ENCODE measurements around the gene HPCAL1.

The HPCAL1 gene

GRCh38 chr2:10325278-10326145 is 22.8 kb downstream of the HPCAL1 start:
- no peak for DNase-seq

- DNase-seq: no peak
Measured at GRCh38 chr2:10326151-10326616, 23.5 kb downstream of the HPCAL1 start.

- DNase-seq: no peak
Measured at GRCh38 chr2:10326707-10327594, 24.2 kb downstream of the HPCAL1 start.

GRCh38 chr2:10327896-10328669 is 25.4 kb downstream of the HPCAL1 start:
- no peak for DNase-seq

- DNase-seq: no peak
Measured at GRCh38 chr2:10328670-10329579, 26.2 kb downstream of the HPCAL1 start.

- no peak for DNase-seq
Measured at GRCh38 chr2:10329580-10329879, 26.8 kb downstream of the HPCAL1 start.

GRCh38 chr2:10329880-10330699 is 27.4 kb downstream of the HPCAL1 start:
- DNase-seq: peak; percentile 24 to 37

- no peak for DNase-seq
Measured at GRCh38 chr2:10330700-10331026, 28.0 kb downstream of the HPCAL1 start.

GRCh38 chr2:10331027-10331701 is 28.5 kb downstream of the HPCAL1 start:
- DNase-seq: peak; percentile 82 to 88

- peak; percentile 77 to 83 for DNase-seq
Measured at GRCh38 chr2:10331702-10332401, 29.1 kb downstream of the HPCAL1 start.

- peak in 1 of 2 experiments; percentile 23 for DNase-seq
Measured at GRCh38 chr2:10332402-10333246, 29.9 kb downstream of the HPCAL1 start.

GRCh38 chr2:10333247-10333613 is 30.5 kb downstream of the HPCAL1 start:
- no peak for DNase-seq

- no peak for DNase-seq
Measured at GRCh38 chr2:10333966-10334365, 31.3 kb downstream of the HPCAL1 start.

- no peak for DNase-seq
Measured at GRCh38 chr2:10335046-10335840, 32.5 kb downstream of the HPCAL1 start.

GRCh38 chr2:10336283-10336682 is 33.6 kb downstream of the HPCAL1 start:
- DNase-seq: no peak

- no peak for DNase-seq
Measured at GRCh38 chr2:10337449-10338269, 35.0 kb downstream of the HPCAL1 start.
